Ureter (tissue), 1 donor: ENCODE results near the gene ADGRG7. TPM values are rescaled to one million over a fixed set of nuclear protein-coding genes. Genes with fewer than 3 reads are reported as not detected.
"Not testable (repeated sequence)": the region's sequence is repeated elsewhere in the genome, so short reads cannot be mapped to it uniquely, and the experiment has no call there.

ENCODE experiments used
- DNase-seq: peaks from one replicate; pipeline ENCODE4 v3.0.0-alpha.2; 2020; ENCODE audit warnings: low spot score
- total RNA-seq: library from RNA; stranded (reverse); gene quantifications from one replicate; pipeline ENCODE4 v1.2.4, GENCODE V29; 2023
- donor health status: DM: yes; HTN: yes; CAD: no.

ADGRG7 gene
- total RNA-seq, 1 donor from 2014 or later, result 0.78 TPM

DNA sequence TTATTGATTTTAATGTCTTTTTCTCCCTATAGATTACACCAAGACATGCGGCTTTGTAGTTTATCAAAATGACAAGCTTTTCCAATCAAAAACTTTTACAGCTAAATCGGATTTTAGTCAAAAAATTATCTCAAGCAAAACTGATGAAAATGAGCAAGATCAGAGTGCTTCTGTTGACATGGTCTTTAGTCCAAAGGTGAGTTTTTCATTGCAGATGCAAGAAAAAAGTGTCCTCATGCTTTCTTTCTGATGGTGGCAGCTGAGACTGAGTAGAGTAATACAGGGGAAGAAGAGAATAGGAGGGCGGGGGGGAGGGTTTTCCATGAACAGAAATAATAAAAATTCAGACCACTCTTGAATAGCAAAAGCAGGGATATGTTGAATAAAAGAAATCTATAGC, 36.5 kb downstream of the ADGRG7 start:
- no peak for DNase-seq

DNA sequence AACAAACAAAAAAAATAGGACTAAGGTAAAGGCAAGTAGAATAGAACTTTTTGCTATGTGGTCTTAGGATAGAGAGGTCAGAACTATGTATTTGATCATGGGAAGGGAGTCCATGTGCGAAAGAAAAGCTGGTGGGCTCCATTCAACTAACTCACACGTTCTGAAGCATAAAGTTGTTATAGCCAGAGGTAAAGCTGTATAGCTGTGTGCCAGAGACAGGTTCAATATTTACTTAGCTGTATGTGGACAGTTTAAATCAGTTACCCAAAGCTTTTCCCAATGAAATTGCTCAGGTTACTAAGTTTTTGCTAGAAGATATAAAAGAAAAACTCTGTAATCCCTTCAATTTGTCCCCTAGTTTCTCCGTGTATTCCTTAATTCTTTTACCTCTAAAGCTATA, 37.8 kb downstream of the ADGRG7 start:
- DNase-seq, result no peak

GRCh38 chr3:100647657-100648056, 38.3 kb downstream of the ADGRG7 start:
- DNase-seq, result no peak

- no peak for DNase-seq
These were observed 41.5 kb downstream of the ADGRG7 start for GRCh38 chr3:100650651-100651619.

DNA sequence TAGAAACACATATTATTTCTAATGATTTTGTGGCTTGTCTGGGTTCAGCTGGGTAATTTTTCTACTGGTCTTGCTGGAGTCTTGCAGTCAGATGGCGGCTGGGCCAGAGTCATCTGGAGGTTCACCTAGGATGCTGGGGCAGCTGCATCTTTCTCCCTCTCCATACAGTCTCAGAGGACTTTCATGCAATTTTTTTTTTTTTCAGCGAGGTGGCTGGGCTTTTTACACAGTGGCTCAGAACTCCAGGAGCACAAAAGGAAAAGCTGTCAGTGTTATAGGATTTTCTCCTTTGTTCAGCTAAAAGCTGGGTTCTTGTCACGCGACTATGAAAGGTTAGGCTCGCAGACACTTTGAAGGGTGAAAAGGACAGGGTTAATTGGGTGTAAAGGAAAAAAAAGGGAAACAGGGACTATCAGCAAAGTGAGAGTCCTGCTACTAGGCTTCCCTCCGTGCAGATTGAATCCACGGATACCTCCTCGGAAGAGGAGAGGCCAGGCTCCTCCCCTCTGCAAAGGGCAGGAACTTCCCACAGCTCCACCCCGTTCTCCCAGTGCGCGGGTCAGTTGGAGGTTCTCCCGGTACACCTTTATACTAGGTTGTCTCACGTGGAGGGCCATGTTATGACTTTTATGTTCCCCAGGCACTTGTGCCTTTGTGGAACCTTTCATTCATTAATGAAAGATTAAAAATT, 44.3 kb downstream of the ADGRG7 start:
- no peak for DNase-seq

- DNase-seq, result no peak
These were observed 47.5 kb downstream of the ADGRG7 start for GRCh38 chr3:100656945-100657344.

DNA sequence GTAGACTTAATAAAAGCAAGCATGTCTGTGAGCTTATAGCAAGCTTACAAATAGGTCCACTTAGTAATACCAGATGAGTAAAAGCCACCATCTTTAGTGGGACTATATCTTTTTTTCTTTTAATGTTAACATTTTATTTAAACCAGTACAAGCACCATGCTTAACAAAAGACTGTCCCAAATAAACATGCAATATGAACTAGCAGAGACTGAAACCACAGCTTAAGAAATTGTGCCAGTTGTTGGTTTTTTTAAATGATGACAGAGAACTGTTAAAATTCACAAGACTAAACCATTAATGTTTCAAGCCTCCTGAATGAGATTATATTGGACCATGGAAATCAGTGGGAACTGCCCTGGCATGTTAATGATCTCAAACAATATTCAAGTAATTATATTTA, 51.9 kb downstream of the ADGRG7 start:
- DNase-seq, result not testable (repeated sequence)

- DNase-seq, result no peak
These were observed 52.9 kb downstream of the ADGRG7 start for GRCh38 chr3:100662113-100662823.

- no peak for DNase-seq
These were observed 55.8 kb downstream of the ADGRG7 start for GRCh38 chr3:100665230-100665629.

- not testable (repeated sequence) for DNase-seq
These were observed 57.3 kb downstream of the ADGRG7 start for GRCh38 chr3:100666699-100667098.

DNA sequence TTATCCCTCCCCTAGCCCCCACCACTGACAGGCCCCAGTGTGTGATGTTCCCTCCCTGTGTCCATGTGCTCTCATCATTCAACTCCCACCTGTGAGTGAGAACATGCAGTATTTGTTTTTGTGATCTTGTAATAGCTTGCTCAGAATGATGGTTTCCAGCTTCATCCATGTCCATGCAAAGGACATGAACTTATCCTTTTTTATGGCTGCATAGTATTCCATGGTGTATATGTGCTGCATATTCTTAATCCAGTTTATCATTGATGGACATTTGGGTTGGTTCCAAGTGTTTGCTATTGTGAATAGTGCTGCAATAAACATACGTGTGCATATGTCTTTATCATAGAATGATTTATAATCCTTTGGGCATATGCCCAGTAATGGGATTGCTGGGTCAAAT, 57.9 kb downstream of the ADGRG7 start:
- not testable (repeated sequence) for DNase-seq

DNA sequence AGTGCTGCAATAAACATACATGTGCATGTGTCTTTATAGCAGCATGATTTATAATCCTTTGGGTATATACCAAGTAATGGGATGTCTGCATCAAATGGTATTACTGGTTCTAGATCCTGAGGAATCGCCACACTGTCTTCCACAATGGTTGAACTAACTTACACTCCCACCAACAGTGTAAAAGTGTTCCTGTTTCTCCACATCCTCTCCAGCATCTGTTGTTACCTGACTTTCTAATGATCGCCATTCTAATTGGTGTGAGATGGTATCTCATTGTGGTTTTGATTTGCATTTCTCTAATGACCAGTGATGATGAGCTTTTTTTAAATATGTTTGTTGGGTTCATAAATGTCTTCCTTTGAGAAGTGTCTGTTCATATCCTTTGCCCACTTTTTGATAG, 61.6 kb downstream of the ADGRG7 start:
- not testable (repeated sequence) for DNase-seq

- DNase-seq, result no peak
These were observed 72.1 kb downstream of the ADGRG7 start for GRCh38 chr3:100681496-100681895.

DNA sequence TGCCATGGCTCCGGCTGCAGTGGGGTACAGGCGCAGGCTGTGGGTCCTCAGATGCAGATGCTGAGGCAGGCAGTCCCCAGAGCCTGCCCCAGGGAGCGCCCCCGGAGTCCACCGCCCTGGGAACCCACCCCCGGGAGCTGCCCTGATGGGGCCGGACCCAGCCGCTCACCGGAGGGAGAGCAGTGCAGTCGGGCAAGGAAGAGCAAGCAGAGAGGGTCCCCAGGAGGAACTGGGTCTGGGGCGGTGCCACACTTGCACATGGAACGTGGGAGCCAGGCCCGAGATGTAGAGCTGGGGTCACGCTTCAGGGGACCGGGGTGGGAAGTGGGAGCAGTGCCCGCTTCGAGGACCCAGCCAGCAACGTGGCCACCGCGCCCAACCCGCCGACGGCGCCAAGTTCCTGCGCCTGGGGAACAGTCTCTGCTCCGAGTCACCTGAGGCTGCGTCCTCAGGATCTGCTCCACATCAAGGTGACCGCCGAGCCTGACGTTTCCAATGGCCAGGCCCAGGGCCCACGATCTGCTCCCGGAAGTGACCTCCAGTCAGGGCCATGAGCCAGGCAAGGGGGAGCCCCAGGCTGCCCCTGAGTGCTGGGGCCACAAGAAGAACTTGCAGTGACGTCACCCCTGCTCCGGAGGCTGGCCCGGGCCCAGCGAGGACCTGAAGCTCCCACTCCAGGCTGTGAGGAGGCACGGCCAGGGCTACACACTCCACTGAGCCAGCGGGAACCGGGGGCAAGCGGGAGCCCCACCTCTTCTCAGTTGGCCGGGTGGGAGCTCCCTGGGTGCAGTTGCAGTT, 72.9 kb downstream of the ADGRG7 start:
- no peak for DNase-seq

DNA sequence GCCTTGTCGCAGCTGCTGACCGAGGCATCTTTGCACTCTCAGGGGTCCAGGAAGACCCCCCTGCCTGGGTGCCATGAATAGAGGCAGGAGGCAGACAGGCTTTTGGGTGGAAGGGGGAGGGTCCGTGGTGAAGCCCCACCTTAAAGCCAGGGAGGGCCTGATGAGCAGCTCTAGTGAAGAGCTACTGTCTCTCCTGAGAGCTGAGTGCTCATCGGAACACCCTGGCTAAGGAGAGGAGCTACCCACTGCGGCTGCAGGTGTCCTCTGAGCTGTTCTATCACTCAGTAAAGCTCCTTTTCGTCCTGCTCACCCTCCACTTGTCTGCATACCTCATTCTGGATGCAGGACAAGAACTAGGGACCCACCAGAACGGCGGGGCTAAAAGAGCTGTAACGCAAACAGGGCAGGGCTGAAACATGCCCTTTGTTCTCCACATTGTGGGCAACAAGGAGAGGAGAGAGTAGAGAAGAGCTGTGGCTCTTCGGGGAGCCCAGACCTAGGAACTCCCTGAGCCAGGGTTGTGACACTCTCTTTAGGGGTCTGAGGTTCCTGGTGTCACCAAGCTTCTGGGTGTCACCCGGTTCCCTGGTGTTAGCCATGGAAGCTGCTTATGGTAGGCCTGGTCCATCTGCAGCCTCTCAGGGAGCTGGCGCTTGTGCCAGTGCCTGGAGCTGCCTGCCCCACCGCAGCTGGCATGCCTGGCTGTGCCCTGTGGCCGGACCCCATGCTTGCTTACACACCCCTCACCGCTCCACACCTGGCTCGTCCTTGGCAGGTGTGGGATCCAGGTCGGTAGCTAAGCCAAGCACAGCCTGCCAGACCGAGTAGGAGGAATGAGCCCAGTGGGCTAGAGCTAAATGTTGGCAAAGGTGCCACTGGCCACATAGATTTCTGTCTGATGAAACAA, 73.7 kb downstream of the ADGRG7 start:
- no peak for DNase-seq

DNA sequence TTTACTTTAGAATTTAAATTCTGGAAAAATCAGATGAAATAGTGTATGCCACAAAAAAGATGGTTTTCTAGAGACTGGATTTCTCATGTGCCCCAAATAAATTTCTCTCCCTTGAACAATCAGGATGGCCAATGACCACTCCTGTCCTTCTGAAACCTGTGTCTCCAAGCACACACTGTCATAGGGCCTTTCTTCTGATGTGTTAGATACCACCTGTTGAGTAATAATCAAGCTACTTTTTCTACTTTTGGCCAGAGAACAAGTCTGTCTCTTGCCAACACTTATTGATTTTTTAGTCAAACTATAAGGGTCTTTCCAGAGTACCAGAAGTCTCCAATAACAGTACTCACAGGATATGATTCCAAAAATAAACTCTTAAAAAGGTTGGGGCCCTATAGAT, 83.8 kb downstream of the ADGRG7 start:
- DNase-seq, result no peak

GRCh38 chr3:100695696-100696095, 86.3 kb downstream of the ADGRG7 start:
- no peak for DNase-seq

GRCh38 chr3:100696161-100696560, 86.8 kb downstream of the ADGRG7 start:
- DNase-seq, result no peak

DNA sequence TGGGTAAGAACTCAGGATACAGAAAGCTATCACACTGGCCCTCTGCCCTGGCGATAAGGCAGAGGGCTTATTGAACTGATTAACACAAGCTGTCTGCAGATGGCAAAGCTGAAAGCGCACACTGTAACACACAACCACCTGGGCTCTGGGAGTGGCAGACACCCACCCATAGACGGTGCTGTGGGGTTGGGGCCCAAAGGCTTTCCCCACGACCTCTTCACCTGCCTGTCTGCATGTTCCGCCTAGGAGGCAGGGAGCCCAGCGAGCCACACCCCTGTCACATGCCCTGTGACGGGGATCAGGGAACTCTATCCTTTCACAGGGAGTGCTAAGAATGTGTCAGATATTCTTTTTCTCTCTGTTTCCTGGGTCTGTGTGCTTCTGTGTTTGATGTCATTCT, 87.8 kb downstream of the ADGRG7 start:
- DNase-seq, result no peak

GRCh38 chr3:100697723-100698285, 88.4 kb downstream of the ADGRG7 start:
- no peak for DNase-seq
